GM21390 (cell line): Measurements from ENCODE around the gene PHF19.

Experiments
- ATAC-seq: cut with Tn5 transposase; IDR thresholded peaks from one replicate; pipeline ENCODE4 v1.9.1; 2021; ENCODE audit not compliant: unreplicated experiment

PHF19 gene

DNA sequence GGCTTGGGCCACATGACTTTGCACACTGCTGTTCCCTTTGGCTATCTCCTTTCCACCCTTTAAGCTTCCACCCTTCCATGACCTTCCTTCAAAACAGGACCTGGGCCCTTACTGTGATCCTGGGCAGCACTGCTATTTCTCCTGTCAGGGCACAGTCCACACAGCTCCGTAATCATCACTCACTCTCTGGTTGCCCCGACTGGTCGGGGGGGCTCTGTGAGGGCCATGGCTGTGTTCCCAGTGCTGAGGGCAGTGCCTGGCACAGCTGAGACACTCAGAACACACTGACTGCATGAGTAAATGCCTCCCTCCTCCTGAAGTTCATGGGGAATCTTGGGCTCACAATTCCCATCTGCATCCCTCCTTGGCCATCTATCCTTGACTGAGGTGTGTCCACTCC is 37.4 kb upstream of the PHF19 start:
- no peak for ATAC-seq

DNA sequence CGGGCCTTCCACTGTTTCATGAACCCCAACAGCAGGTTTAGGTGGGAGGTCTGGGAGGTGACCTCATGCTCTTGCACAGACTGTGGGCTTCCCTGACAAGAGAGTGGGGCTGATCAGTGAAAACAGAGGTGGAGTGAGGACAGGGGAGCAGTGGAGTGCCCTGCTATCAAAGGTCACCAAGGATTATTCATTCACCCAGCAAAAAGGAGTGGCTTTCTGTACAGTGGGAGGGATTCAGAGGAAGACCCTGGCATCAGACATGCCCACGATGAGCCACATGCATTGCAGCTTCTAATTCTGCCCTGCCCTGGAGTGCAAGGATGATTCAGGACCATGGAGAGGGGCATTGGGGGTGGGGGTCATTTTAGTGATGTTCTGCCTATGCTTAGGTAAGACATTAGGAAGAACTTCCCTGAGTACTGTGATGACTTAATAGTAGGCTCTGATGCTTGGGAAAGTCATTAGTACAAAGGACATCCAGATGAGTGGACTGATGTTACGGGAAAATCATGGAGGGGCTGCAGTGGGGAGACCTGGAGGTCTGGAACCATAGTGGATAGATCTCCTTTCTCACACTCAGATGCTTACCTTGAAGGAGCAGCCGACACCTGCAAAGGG is 36.8 kb upstream of the PHF19 start:
- no peak for ATAC-seq

DNA sequence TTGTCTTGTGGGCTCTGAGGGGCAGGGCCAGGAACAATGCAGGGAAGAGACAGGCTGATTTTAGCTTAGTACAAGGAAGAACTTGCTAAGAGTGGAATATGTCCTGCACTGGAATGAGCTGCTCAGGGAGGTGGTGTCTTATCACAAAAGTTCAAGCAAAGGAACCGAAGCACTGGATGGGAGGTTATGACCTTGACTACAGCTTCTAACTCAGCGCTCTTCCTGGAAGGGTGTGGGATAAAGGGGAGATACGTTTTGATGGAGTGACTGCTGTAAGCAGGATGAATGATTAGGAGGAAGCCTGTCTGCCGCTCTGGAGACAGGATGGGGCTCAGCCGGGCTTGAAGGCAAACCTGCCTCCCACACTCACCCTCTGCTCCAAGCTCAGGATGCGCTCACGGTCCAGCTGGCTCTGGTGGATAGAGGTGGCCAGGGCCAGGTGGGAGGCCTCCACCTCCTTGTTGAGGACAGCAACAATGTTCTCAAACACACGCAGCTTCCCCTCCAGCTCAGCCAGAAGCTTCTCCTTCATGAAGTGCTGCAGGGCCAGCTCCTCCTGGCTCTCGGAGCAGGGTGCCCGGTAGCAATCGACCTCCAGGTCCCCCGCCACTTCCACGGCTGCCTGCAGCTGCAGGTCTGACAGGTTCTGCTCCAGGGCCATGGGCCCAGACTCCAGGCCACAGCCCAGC is 36.1 kb upstream of the PHF19 start:
- no peak for ATAC-seq

DNA sequence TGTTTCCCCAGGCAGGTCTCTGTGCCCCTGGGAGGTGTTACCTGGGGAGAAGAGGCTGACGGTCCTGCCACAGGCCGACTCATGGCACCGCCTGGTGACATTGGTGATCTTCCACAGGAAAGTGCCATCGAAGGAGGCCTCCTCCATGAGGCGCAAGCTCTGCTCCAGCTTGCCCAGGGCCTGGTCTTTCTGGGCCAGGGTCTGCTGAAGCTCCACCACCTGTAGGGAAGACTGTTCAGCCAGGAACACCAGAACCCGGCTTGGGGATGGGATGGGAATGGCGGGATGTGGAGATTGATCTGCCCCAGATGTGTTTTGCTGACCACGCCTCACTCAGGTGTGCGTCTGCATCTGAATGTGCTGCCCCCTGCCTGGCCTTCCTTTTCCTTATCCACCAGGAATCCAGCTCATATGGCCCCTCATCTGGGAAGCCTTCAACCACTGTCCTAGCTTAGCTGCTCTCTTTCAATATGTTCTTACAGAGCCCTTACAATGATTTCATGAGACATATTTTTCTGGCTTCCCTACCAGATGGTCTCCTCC is 34.4 kb upstream of the PHF19 start:
- no peak for ATAC-seq

DNA sequence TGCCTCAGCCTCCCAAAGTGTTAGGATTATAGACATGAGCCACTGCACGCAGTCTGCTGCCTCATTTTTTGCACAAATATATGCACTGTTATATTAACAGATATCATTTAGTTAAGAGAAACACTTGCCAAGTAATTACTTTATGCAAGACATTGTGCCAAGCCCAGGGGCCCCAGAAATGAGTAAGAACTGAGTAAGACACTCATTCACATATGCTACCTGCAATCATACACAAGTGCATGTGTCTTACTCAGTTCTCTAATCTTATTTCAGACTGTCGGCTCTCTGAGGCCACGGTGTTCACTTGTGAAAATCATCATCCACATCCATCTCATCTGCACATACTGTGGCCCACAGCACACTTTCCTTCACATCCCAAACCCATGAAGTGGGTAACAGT is 33.7 kb upstream of the PHF19 start:
- ATAC-seq, result no peak

DNA sequence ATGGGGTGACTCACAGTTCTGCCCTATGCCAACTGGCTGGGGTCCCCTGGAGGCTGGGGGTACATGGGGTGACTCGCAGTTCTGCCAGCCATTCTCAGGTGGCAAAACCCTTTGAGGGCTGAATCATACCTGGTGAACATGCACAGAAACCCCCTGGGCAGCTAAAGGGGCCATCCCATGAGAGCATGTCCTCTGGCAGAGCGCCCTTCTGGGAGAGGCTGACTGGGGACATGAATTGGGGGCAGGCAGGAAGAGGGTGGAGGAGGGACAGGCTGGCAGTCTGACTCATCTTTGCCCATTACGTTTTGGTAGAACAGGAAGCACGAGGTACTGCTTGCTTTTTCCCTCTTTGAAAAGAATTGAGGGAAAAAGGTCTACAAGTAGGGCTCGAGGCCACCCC is 32.9 kb upstream of the PHF19 start:
- ATAC-seq, result no peak

DNA sequence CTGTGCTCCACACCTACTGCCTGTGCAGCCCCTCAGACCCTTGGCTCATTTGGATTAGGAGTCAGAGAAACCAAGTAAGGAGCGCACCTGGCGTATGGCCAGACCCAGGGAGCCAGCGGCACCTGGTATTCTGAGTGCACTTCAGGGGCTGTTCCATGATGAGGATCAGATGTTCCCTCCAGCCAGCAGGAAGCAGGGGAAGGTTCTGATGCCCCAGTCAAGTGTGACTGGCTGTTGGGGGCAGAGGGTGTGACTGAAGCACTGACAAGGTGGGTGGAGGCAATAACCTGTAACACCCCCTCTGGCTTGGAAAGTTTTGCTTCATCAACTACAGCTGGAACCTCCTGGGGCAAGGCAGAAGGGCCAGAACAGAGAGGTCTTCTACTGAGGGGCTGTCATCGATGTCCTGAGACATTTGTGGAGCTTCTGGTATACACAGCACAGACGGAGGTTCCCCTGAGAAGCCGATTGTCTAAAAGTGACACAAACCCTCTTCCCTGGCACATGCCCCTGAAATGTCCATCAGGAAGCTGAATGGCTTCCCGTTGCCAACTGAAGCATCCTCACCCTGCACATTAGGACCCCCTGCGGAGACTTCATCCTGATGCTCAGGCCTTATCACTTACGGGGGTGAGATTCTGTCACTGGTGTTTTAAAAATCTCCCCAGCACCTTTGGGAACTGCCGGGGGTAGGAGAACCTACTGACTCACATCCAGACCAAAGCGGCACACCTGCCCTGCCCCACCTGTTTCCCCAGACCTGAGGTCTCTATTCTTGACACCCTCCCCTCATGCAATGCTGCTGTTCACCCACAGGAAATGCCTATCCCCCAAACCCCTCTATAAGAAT is 28.6 kb upstream of the PHF19 start:
- no peak for ATAC-seq

DNA sequence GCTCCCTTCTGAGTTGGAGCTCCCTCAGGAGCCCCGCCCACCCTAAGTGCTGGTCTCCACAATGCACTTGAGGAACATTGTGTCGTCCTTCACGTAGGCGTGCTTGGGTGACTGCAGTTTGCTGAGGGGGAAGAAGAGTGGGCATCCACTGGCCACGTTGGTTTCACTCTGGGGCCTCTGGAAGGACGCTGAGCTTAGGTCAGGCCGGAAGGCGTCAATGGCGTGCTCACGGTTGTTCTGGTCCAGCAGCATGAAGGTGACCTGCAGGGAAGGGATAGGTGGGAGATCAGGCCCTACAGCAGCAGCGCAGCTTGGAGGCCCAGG is 28.0 kb upstream of the PHF19 start:
- no peak for ATAC-seq

DNA sequence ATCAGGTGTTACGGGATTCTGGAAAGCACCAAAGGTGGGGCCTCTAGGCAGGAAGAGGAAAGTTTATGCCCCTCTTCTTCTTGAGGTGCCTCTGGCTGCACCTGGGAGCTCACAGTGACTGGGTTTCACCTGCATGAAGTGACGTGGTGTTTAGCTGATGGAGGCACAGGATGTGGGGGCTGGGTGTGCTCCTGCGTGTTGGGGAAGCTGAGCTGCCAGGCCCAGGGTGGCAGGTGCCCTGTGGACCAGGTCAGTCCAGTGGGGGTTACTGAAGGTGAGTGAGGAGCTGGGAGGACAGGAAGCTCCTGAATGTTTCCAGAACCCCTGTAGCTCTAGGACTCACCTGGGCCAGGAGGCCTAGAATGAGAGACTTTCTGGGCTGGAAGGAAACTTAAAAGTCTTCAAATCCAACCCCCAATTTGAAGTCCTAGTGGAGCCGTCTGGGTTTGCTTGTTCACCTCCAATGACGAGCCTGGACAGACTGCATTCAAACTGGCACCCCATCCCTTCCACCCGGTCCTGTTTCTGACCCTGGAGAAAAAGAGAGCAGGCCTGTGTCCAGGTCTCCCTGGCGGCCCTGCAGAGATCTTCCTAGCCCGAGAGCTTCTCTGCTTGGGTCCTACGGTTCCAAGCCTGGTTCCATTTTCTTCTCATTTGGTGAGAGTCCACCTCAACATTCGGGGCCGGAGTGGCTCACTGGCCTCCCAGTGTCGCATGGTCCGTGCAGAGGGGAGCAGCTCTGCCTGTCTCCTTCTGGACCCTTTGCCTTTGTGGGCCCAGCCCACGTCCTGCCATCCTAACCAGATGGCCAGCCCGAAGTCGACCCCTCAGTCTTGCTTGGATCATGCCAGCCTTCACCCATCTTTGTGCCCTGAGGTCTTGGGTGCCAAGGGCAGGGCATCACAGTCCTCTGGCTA is 27.3 kb upstream of the PHF19 start:
- ATAC-seq, result no peak

DNA sequence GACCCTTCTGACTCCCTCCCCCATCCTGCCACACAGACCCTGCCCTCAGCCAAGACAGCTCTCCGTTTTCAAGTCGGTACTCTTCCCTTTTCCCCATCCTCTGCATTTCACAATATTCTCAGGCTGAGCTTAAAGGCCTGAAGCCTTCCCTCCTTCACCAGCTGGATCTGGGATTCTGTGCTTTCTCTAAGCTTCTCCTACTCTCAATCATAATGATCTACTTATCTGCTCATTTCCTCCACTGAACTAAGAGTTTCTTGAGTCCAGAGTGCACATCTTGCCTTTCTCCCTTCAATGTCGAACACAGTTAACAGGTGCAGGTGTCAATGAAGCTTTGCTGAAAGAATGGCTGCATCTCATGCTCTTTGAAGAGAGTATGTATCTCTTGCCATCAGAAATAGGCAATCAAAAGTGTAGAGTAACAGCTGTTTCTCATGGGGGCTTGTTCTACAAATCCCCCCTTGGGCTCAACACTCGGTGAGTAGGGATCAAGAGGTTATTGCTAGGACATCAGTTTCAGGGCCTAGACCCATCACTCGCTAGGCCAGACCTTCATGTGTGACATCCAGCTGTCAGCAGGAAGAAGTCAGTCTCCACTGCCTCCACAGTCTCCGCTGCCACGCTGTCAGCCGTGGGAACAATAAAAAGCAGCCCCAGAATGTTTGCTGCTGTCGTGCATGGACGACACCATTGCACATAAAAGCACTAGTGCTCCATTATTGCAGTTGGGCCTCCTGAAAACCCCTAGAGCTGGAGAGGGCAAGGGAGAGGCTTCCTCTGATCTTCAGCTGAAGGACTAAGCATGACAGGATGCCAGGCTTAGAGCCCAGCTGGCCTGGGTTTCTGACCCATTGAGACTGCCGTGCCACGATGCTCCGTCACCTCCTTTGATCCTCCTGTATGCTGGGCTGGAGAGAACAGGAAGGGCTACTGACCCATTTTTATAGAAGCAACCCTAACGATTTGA is 25.9 kb upstream of the PHF19 start:
- no peak for ATAC-seq

DNA sequence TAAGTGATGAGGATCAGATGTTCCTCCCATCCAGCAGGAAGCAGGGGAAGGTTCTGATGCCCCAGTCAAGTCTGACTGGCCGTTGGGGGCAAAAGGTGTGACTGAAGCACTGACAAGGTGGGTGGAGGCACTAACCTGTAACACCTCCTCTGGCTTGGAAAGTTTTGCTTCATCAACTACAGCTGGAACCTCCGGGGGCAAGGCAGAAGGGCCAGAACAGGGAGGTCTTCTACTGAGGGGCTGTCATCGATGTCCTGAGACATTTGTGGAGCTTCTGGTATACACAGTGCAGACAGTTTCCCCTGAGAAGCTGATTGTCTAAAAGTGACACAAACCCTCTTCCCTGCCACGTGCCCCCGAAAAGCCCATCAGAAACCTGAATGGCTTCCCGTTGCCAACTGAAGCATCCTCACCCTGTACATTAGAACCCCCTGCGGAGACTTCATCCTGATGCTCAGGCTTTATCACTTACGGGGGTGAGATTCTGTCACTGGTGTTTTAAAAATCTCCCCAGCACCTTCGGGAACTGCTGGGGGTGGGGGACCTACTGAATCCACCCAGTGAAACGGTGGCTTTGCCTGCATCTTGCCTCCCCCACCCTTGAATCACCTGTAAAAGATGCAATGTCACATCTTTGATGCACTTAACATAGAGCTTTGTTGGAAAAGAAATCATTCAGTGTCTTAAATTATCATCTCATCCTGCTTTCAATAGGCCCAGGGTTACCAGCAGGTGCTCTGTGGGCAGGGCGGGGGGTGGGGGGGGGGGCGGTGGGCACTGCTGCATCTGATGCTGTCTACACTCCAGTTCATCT is 25.0 kb upstream of the PHF19 start:
- no peak for ATAC-seq

DNA sequence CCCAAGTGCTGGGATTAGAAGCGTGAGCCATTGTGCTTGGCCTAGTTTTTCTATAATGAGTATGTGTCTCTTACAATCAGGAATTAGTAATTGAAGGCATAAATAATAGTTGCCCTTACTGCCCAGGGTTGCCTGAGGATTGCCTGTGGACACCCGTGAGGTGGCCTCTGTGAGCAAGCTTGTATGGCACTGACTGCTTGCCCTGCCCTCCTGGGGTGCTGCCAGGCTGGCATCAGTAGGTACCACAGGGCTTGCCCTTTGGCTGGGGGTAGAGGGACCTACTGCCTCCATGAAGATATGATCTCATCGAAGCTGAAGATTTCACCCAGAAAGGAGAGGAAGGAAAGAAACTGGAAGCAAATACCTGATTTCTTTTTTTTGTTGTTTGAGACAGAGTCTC is 23.8 kb upstream of the PHF19 start:
- ATAC-seq, result no peak

DNA sequence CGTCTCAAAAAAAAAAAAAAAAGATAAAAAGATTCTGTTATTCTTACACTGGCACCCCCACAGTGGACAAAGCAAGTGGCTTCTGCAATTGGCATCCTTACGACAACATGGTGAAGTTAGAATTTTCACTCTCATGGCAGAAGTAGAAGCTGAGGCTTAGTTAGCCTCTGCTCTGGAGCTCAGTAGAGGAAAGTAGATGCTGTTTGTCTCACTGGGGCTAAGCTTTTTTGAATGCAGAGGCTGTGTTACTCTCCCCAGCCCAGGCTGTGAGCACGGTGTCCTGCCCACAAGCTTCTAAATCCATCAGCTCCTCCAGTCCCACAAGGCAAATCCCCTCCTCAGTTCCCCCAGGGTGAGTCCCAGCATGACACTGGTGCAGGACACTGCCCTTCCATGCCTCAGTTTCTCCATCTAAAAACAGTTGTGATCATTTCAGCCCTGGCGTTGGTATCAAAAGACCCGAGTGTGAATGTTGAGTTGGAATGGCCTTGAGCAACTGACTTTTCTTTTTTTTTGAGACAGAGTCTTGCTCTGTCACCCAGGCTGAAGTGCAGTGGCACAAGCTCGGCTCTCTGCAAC is 22.6 kb upstream of the PHF19 start:
- ATAC-seq, result no peak

DNA sequence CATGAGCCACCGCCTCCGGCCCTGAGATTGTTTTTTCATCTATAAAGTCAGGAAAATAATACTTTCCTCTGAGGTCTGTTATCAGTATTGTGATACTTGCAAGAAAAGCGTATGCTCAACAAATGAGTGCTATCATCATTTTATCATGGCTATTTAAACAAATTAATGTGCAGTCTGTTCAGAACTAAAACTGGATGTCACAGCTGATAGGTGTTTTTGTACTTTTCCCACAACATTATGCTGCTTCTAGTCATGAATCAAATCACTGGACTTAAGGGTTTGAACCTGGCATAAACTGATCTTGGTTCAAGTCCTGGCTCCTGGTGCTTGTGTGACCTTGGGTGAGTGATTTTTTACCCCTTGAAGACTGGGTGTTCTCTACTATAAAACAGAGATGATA is 21.4 kb upstream of the PHF19 start:
- no peak for ATAC-seq

DNA sequence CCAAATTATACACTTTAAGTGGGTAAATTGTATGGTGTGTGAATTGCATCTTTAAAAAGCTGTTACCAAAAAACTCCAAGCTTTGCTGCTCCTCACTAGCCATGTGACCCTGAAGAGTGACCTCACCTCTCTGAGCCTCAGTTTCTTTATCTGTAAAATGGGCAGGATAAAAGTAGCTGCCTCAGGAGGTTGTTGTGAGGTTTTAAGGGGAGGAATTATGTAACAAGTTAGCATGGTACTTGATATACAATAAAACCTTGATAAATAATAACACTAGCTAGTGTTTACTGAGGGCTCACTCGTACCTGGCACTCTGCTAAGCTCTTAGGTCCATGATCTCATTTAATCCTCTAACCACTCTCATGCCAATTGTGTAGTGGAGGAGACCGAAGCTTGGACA is 19.0 kb upstream of the PHF19 start:
- ATAC-seq, result no peak

DNA sequence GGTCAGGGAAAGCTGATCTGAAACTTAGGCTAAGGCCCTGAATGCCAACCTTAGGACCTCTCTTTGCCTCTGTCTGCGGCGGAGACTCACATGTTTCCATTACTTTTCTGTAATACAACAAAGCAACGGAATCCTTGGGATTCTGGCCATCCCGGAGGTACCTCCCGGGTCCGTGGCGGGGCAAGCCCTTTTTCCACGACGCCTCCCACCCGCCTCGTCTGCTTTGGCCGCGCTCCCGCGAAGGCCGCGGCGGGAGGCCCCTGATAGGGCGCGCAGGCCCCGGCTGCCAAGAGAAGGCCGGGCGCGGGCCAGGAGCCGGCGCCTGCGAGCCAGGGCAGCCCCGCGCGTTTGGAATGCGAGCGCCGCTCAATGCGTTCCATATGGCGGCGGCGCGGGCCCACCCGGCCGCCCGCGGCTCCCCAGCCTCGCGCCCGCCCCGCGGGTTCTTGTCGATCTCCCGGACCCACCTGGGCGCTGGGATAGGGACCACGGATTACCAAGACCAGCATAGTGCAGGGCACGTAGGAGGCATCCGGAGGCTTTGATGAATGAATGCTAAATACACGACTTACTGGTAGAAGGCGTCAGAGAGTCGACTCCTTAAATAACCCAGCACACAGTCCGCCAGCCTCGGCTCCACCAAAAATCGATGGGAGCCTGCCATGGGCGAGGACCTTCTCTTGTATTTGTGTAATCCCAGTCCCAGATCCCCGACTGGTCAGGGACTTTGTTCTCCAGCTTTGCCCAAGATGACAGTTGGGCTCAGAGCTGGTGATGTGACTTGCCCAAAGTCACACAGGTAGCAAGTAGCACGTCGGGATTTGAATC is 17.5 kb upstream of the PHF19 start:
- no peak for ATAC-seq

DNA sequence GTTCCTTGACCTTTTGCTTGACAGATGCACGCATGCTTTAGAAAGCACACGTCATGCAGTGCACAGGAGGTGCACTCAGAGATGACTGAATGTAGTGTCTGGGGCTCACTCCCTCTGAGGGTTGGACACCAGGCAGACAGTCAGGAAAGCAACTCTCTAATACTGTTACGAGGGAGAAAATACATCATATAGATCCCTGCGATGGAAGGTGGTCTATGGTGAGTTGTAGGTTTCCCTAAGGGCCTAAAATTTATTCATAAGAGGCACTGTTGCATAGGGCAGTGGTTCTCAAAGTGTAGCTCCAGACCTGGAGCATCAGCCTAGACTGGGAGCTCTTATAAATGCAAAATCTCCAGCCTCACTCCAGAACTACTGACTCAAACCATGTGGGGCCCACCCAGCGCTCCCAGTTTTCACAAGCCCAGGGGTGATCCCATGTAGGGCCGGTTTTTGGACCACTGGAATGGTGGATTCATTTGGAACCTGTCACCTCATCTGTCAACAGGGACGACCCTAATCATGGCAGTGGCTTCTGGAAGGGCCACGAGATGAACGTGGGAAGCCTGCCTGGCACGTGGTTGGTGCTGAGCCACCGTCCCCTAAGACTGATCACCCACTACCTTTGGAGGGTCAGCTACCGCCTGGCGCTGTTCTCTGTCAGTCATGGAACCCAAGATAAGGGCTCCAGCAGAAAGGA is 16.8 kb upstream of the PHF19 start:
- no peak for ATAC-seq
